Endothelial cell (in vitro differentiated cells): ENCODE data around the gene DMD. TPM values are rescaled to one million over a fixed set of nuclear protein-coding genes. Genes with fewer than 3 reads are reported as not detected.

ENCODE experiments used
- DNase-seq: peaks from one replicate; pipeline ENCODE4 v3.0.0; 2021; ENCODE audit warnings: low spot score
- H3K27ac Mint-ChIP-seq: one replicate; pipeline ENCODE4 v1.8.0; 2021; ENCODE audit warnings: mixed read lengths, inconsistent platforms; ENCODE audit not compliant: unreplicated experiment
- H3K27me3 Mint-ChIP-seq: one replicate; pipeline ENCODE4 v1.8.0; 2021; ENCODE audit warnings: mild to moderate bottlenecking, moderate library complexity, mixed read lengths, inconsistent platforms; ENCODE audit not compliant: unreplicated experiment
- H3K36me3 Mint-ChIP-seq: one replicate; pipeline ENCODE4 v1.8.0; 2021; ENCODE audit warnings: mild to moderate bottlenecking, low read depth, mixed read lengths, inconsistent platforms; ENCODE audit not compliant: unreplicated experiment
- H3K4me1 Mint-ChIP-seq: one replicate; pipeline ENCODE4 v1.8.0; 2021; ENCODE audit warnings: mild to moderate bottlenecking, mixed read lengths, inconsistent platforms; ENCODE audit not compliant: unreplicated experiment
- H3K4me3 Mint-ChIP-seq: one replicate; pipeline ENCODE4 v1.8.0; 2021; ENCODE audit warnings: mild to moderate bottlenecking, mixed read lengths, inconsistent platforms; ENCODE audit not compliant: unreplicated experiment
- H3K9me3 Mint-ChIP-seq: one replicate; pipeline ENCODE4 v1.8.0; 2021; ENCODE audit warnings: mixed read lengths, inconsistent platforms; ENCODE audit not compliant: unreplicated experiment
- total RNA-seq: library from RNA; stranded (reverse); fragmentation: NEBNext Ultra II Directional; extraction: Animal tissue kit (Norgen Biotek cat#: 25700); gene quantifications from one replicate; pipeline ENCODE4 v1.2.1, GENCODE V29; 2021; ENCODE audit not compliant: unreplicated experiment
- TF ChIP-seq, protein P1 (sequence below): fragments of 200-600 bp; sonication (generic); IDR thresholded peaks from one replicate; pipeline ENCODE4 v1.5.0; 2021; ENCODE audit warnings: antibody characterized with exemption; ENCODE audit not compliant: unreplicated experiment

DMD gene
- total RNA-seq, 1 donor from 2014 or later: 5.5 TPM

DNA sequence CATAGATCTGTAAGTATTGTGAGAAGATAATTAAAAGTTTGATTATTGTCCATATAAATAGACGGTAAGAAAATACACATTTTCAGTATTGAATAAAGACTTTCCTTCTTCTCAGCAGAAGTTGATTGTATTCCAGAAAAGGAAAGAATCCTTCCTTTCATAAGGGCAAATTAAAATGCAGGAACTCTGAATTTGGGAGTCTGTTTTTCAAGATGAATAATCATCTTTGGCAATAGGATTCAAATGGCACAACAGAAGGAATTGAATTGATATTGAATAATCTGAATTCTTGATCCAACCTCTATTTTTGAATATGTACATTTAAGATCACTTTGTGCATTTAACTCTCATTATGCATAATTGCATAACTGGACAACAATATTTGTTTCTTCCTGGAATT, 149.3 kb downstream of the DMD start:
- TF ChIP-seq, protein P1, sequence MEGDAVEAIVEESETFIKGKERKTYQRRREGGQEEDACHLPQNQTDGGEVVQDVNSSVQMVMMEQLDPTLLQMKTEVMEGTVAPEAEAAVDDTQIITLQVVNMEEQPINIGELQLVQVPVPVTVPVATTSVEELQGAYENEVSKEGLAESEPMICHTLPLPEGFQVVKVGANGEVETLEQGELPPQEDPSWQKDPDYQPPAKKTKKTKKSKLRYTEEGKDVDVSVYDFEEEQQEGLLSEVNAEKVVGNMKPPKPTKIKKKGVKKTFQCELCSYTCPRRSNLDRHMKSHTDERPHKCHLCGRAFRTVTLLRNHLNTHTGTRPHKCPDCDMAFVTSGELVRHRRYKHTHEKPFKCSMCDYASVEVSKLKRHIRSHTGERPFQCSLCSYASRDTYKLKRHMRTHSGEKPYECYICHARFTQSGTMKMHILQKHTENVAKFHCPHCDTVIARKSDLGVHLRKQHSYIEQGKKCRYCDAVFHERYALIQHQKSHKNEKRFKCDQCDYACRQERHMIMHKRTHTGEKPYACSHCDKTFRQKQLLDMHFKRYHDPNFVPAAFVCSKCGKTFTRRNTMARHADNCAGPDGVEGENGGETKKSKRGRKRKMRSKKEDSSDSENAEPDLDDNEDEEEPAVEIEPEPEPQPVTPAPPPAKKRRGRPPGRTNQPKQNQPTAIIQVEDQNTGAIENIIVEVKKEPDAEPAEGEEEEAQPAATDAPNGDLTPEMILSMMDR: no peak
- DNase-seq: no peak
- H3K27me3 Mint-ChIP-seq: no peaks in the 10 kb centered on the region
- no peak overlapping the region for H3K27ac Mint-ChIP-seq
- no peaks in the 10 kb centered on the region for H3K9me3 Mint-ChIP-seq
- no peak overlapping the region for H3K4me3 Mint-ChIP-seq
- no peaks in the 10 kb centered on the region for H3K4me1 Mint-ChIP-seq
- no peaks in the 10 kb centered on the region for H3K36me3 Mint-ChIP-seq

DNA sequence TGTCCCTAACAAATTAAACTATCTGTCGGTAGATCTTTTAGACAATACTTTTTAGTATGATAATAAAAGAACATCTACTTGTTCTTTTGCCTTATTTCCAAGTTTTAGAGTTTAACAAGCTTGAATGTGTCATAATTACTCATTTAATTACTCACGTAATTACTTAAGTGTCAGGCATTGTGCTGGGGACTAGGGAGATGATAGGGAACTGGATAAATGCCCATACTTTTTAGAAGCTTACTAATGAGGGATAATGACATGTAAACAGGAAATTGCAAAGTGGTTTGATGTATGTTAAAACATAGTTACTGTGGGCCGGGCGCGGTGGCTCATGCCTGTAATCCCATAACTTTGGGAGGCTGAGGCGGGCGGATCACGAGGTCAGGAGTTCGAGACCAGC, 158.3 kb downstream of the DMD start:
- H3K4me1 Mint-ChIP-seq: no peaks in the 10 kb centered on the region
- TF ChIP-seq, protein P1: no peak
- H3K36me3 Mint-ChIP-seq: no peaks in the 10 kb centered on the region

DNA sequence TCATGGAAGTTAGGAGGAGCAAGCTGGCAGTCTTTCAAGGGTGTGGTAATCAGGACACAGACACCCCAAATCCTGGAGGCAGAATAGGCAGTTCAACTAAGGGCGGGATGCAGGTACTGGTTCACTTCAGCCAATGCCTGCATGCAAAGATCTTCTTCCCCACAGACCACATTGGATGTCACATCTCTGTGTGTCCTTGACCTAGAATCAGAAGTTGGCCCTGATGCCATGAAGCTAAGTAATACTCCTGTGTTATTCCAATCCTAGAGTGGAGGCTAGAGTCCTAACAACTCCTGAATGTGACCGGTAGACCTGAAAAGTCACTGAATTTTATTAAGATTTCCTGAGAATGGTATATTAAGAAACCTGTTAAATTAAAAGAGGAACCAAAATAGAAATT, 165.5 kb downstream of the DMD start:
- no peak for DNase-seq
- no peaks in the 10 kb centered on the region for H3K36me3 Mint-ChIP-seq
- no peaks in the 10 kb centered on the region for H3K4me1 Mint-ChIP-seq
- no peak overlapping the region for H3K4me3 Mint-ChIP-seq
- no peaks in the 10 kb centered on the region for H3K27me3 Mint-ChIP-seq
- no peak overlapping the region for H3K27ac Mint-ChIP-seq
- TF ChIP-seq, protein P1: no peak
- H3K9me3 Mint-ChIP-seq: no peaks in the 10 kb centered on the region

More for the DNA sequence above, 158.3 kb downstream of the DMD start:
- Mint-ChIP-seq H3K27ac (no peak overlapping the region), H3K27me3 (no peaks in the 10 kb centered on the region), H3K4me3 (no peak overlapping the region), H3K9me3 (no peaks in the 10 kb centered on the region)
- DNase-seq: no peak

DNA sequence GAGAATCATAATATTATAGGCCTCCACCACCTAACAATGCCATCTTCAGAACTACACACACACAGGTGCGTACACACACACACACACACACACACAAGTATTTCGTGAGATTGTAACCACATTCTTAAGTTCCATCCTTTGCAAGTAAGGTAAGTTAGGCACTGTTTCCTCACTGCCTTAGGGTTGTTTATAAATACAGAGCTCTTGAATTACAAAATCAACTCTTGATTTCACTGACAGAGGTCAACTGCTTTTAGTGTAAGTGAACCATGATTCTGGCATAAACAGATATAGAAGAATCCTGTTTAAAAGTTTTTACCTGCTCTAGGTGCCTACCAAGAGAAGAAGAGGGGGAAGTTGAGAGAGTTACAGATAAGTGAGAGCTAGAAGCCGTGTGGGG, 166.1 kb downstream of the DMD start:
- H3K27ac Mint-ChIP-seq: no peak overlapping the region
- no peak for DNase-seq
- H3K4me1 Mint-ChIP-seq: no peaks in the 10 kb centered on the region
- TF ChIP-seq, protein P1: no peak
- no peak overlapping the region for H3K4me3 Mint-ChIP-seq
- H3K9me3 Mint-ChIP-seq: no peaks in the 10 kb centered on the region
- no peaks in the 10 kb centered on the region for H3K27me3 Mint-ChIP-seq
- no peaks in the 10 kb centered on the region for H3K36me3 Mint-ChIP-seq

DNA sequence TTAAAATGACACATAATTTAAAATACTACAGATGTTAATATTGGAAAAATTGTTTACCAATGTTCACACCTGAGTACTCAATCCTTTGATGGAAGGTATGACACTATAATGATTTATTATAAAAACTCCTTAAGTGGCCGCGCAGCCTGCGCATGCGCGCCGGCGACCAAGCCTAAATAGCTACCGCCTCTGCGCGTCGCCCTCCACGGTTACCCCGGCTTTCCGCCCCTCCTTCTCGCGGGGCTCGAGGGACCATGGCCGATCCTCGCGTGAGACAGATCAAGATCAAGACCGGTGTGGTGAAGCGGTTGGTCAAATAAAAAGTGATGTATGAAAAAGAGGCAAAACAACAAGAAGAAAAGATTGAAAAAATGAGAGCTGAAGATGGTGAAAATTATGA, 170.2 kb downstream of the DMD start:
- H3K4me1 Mint-ChIP-seq: no peaks in the 10 kb centered on the region
- no peak overlapping the region for H3K27ac Mint-ChIP-seq

More for the DNA sequence above, 170.2 kb downstream of the DMD start:
- TF ChIP-seq, protein P1: no peak
- Mint-ChIP-seq H3K9me3 (no peaks in the 10 kb centered on the region), H3K27me3 (no peaks in the 10 kb centered on the region), H3K4me3 (no peak overlapping the region), H3K36me3 (no peaks in the 10 kb centered on the region)
- no peak for DNase-seq
